ENCODE measurements around the gene KSR1. TPM values are rescaled to one million over a fixed set of nuclear protein-coding genes. Genes with fewer than 3 reads are reported as not detected.

KSR1 gene
- polyA plus RNA-seq, 1 of the 3 experiments (the other 2 are of a cell fraction), result 7.5 TPM

GRCh38 chr17:27415120-27415795 is 41.0 kb upstream of the KSR1 start:
- Histone ChIP-seq H3K79me2 (ENCODE audit: insufficient read depth) (no peaks in the 10 kb centered on the region), H3K4me1 (ENCODE audit: control insufficient read depth in 1 of 2, insufficient read depth in 2 of 2, low read depth in 1 of 2, low read length in 1 of 2) (no peaks in the 10 kb centered on the region; a peak in 1 of 4 replicates), H3K9ac (no peak overlapping the region), H3K9me2 (no peaks in the 10 kb centered on the region), H3F3A (replicated peaks; ENCODE audit: insufficient read depth) (no peaks in the 10 kb centered on the region), H2AFZ (ENCODE audit: low read depth) (no peak overlapping the region), H3K36me3 (replicated peaks in 1 of 2; ENCODE audit: control insufficient read depth in 1 of 2, insufficient read depth in 2 of 2, low read length in 1 of 2) (no peaks in the 10 kb centered on the region), H3K4me3 (ENCODE audit: low read depth in 2 of 2, low read length in 1 of 2) (no peak overlapping the region), H3K9me3 (no peaks in the 10 kb centered on the region), H3K27ac (ENCODE audit: low read depth in 2 of 2, low read length in 1 of 2) (no peak overlapping the region), H3K4me2 (no peak overlapping the region), H4K20me1 (ENCODE audit: insufficient read depth) (no peaks in the 10 kb centered on the region), H3K27me3 (ENCODE audit: insufficient read depth) (no peaks in the 10 kb centered on the region; the same call in 1 of the 2 replicates)
- POLR2A ChIA-PET, result no interaction called here
- DNase-seq, result no peak
- WGBS (ENCODE audit: low lambda C conversion rate), result 76% methylated on average over 6 of the region's 6 CpGs
- CTCF ChIA-PET, result interaction anchor here (0.7 to 1.2 kb wide), 3 partner anchors 16 to 185 kb away, joined by 3 to 4 read pairs (median 3); no protein-coding TSS in a partner anchor
- no peak for TF ChIP-seq FOXJ3 (CRISPR knock-in tag; IDR thresholded peaks at IDR 0.05)
- TF ChIP-seq RCOR1 (IDR thresholded peaks at IDR 0.05; ENCODE audit: low read length), result no peak

DNA sequence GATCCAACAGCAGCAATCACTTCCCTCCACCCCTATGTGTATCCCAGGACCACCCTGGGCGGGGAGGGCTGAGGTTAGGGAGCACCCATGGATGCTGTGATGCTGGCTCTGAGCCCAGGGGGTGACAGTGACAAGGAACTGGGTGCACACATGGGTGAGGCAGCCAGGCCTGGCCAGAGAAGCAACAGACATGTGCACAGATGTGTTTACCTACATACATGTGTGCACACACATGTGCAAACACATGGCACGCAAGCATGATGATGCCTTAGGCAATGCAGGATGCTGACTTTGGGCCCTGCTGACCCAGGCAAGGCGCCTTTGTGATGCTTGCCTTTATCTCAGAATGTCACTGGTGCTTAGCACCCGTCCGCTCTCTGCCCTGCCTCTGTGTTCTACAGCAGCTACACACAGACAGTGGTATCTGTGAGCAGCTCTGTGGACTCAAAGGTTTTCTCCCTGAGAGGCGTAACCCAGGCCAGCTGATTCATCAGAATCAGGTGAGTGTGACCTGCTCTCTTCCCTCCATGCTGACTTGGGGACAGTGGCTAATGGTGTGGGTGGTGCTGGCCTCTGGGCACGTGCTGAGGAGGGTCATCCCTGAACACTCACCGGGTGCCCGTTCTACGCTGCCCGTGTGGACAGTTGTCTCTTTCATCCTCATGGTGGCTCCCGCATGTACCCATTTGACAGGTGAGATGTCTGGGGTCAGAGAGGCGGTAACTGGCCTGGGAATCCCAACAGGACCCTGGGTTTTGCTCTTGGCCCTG is 38.5 kb upstream of the KSR1 start:
- Histone ChIP-seq H3F3A (replicated peaks; ENCODE audit: insufficient read depth) (no peaks in the 10 kb centered on the region), H3K27me3 (ENCODE audit: insufficient read depth) (no peaks in the 10 kb centered on the region; the same call in 1 of the 2 replicates), H2AFZ (ENCODE audit: low read depth) (no peak overlapping the region), H3K9me3 (no peaks in the 10 kb centered on the region), H3K9ac (no peak overlapping the region), H3K4me1 (ENCODE audit: control insufficient read depth in 1 of 2, insufficient read depth in 2 of 2, low read depth in 1 of 2, low read length in 1 of 2) (no peaks in the 10 kb centered on the region; a peak in 1 of 4 replicates), H3K4me3 (ENCODE audit: low read depth in 2 of 2, low read length in 1 of 2) (no peak overlapping the region), H3K79me2 (ENCODE audit: insufficient read depth) (no peaks in the 10 kb centered on the region), H4K20me1 (ENCODE audit: insufficient read depth) (no peaks in the 10 kb centered on the region), H3K4me2 (no peak overlapping the region), H3K9me2 (no peaks in the 10 kb centered on the region), H3K27ac (ENCODE audit: low read depth in 2 of 2, low read length in 1 of 2) (no peak overlapping the region), H3K36me3 (replicated peaks in 1 of 2; ENCODE audit: control insufficient read depth in 1 of 2, insufficient read depth in 2 of 2, low read length in 1 of 2) (no peaks in the 10 kb centered on the region)
- CTCF ChIA-PET, result interaction anchor here (1.3 kb wide), 1 partner anchor 13 kb away, joined by 6 read pairs; no protein-coding TSS in a partner anchor
- POLR2A ChIA-PET, result no interaction called here
- TF ChIP-seq, protein P1, sequence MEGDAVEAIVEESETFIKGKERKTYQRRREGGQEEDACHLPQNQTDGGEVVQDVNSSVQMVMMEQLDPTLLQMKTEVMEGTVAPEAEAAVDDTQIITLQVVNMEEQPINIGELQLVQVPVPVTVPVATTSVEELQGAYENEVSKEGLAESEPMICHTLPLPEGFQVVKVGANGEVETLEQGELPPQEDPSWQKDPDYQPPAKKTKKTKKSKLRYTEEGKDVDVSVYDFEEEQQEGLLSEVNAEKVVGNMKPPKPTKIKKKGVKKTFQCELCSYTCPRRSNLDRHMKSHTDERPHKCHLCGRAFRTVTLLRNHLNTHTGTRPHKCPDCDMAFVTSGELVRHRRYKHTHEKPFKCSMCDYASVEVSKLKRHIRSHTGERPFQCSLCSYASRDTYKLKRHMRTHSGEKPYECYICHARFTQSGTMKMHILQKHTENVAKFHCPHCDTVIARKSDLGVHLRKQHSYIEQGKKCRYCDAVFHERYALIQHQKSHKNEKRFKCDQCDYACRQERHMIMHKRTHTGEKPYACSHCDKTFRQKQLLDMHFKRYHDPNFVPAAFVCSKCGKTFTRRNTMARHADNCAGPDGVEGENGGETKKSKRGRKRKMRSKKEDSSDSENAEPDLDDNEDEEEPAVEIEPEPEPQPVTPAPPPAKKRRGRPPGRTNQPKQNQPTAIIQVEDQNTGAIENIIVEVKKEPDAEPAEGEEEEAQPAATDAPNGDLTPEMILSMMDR (IDR thresholded peaks at IDR 0.05), result no peak
- TF ChIP-seq MAX (IDR thresholded peaks at IDR 0.05; ENCODE audit: low read depth), result no peak
- no peak for TF ChIP-seq FOXM1 (IDR thresholded peaks at IDR 0.05; ENCODE audit: low read depth)
- TF ChIP-seq TCF12 (IDR thresholded peaks at IDR 0.05), result no peak
- no peak for TF ChIP-seq NRF1 (IDR thresholded peaks at IDR 0.05; ENCODE audit: low read depth, low read length)
- TF ChIP-seq, protein P2, sequence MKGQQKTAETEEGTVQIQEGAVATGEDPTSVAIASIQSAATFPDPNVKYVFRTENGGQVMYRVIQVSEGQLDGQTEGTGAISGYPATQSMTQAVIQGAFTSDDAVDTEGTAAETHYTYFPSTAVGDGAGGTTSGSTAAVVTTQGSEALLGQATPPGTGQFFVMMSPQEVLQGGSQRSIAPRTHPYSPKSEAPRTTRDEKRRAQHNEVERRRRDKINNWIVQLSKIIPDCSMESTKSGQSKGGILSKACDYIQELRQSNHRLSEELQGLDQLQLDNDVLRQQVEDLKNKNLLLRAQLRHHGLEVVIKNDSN (IDR thresholded peaks at IDR 0.05; ENCODE audit: borderline replicate concordance, low read depth), result no peak
- no peak for TF ChIP-seq JUND (IDR thresholded peaks at IDR 0.05)
- TF ChIP-seq TAF1 (IDR thresholded peaks at IDR 0.05; ENCODE audit: borderline replicate concordance, low read depth, low read length), result no peak
- no peak for TF ChIP-seq FOXJ3 (CRISPR knock-in tag; IDR thresholded peaks at IDR 0.05)
- TF ChIP-seq, protein P3, sequence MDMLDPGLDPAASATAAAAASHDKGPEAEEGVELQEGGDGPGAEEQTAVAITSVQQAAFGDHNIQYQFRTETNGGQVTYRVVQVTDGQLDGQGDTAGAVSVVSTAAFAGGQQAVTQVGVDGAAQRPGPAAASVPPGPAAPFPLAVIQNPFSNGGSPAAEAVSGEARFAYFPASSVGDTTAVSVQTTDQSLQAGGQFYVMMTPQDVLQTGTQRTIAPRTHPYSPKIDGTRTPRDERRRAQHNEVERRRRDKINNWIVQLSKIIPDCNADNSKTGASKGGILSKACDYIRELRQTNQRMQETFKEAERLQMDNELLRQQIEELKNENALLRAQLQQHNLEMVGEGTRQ (IDR thresholded peaks at IDR 0.05; ENCODE audit: borderline replicate concordance, low read depth, low read length), result no peak
- TF ChIP-seq SIN3A (IDR thresholded peaks at IDR 0.05; ENCODE audit: borderline replicate concordance, low read depth, low read length), result no peak
- no peak for DNase-seq
- WGBS (ENCODE audit: low lambda C conversion rate), result 77% methylated on average over 12 of the region's 13 CpGs
